H9 (cell line): ENCODE measurements around the gene SAMD8. TPM values are rescaled to one million over a fixed set of nuclear protein-coding genes. Genes with fewer than 3 reads are reported as not detected.
A peak's percentile ranks its signal among the peaks of the same experiment; 100 is the strongest.

Experiments used
- DNase-seq: peaks from one replicate; pipeline ENCODE4 v3.0.0-alpha.2; 2017
- H2AFZ ChIP-seq: one replicate; pipeline ENCODE4 v1.6.1; 2013; ENCODE audit warnings: mild to moderate bottlenecking, low read length, control low read depth, moderate library complexity
- H2AK5ac ChIP-seq: 2 replicates; pipeline ENCODE4 v1.6.1; 2013; ENCODE audit warnings: low read length, control low read depth, mixed read lengths; ENCODE audit not compliant: insufficient read length
- H2BK120ac ChIP-seq: one replicate; pipeline ENCODE4 v1.6.1; 2013; ENCODE audit warnings: low read depth, mild to moderate bottlenecking, low read length, control low read depth, inconsistent platforms; ENCODE audit not compliant: poor library complexity, severe bottlenecking
- H2BK12ac ChIP-seq: 2 replicates; pipeline ENCODE4 v1.6.1; 2013; ENCODE audit warnings: low read length, control low read depth, mixed read lengths, low read depth; ENCODE audit not compliant: insufficient read length
- H2BK15ac ChIP-seq: 2 replicates; pipeline ENCODE4 v1.6.1; 2013; ENCODE audit warnings: low read depth, low read length, control low read depth
- H2BK20ac ChIP-seq: one replicate; pipeline ENCODE4 v1.6.1; 2013; ENCODE audit warnings: low read depth, mild to moderate bottlenecking, low read length, control low read depth, inconsistent platforms; ENCODE audit not compliant: poor library complexity, severe bottlenecking
- H2BK5ac ChIP-seq: 2 replicates; pipeline ENCODE4 v1.6.1; 2013; ENCODE audit warnings: low read length, control low read depth, mixed read lengths; ENCODE audit not compliant: insufficient read length
- H3K14ac ChIP-seq: 2 replicates; pipeline ENCODE4 v1.6.1; 2013; ENCODE audit warnings: low read length, control low read depth; ENCODE audit not compliant: insufficient read depth
- H3K18ac ChIP-seq: 2 replicates; pipeline ENCODE4 v1.6.1; 2013; ENCODE audit warnings: low read depth, mild to moderate bottlenecking, mixed read lengths, low read length, control low read depth; ENCODE audit not compliant: insufficient read length
- H3K23ac ChIP-seq: 2 replicates; pipeline ENCODE4 v1.6.1; 2013; ENCODE audit warnings: low read length, control low read depth, mixed read lengths, low read depth; ENCODE audit not compliant: insufficient read length
- H3K23me2 ChIP-seq: 2 replicates; pipeline ENCODE4 v1.6.1; 2013; ENCODE audit warnings: low read depth, mild to moderate bottlenecking, mixed read lengths, low read length, control low read depth; ENCODE audit not compliant: insufficient read length, poor library complexity, severe bottlenecking
- H3K27ac ChIP-seq: 2 replicates; pipeline ENCODE4 v1.5.1; 2013; ENCODE audit warnings: low read length, control low read depth, mixed read lengths, low read depth; ENCODE audit not compliant: insufficient read length
- H3K27me3 ChIP-seq: 2 replicates; pipeline ENCODE4 v1.6.1; 2013; ENCODE audit warnings: low read length, control low read depth, inconsistent platforms; ENCODE audit not compliant: insufficient read depth
- H3K4ac ChIP-seq: 2 replicates; pipeline ENCODE4 v1.6.1; 2013; ENCODE audit warnings: low read depth, mild to moderate bottlenecking, control low read depth, inconsistent platforms, low read length, moderate library complexity
- H3K4me1 ChIP-seq: 2 replicates; pipeline ENCODE4 v1.6.1; 2013; ENCODE audit warnings: low read length, control low read depth, inconsistent platforms; ENCODE audit not compliant: insufficient read depth
- H3K4me2 ChIP-seq: 2 replicates; pipeline ENCODE4 v1.6.1; 2013; ENCODE audit warnings: low read length, control low read depth, mixed read lengths; ENCODE audit not compliant: insufficient read length, insufficient read depth
- H3K56ac ChIP-seq: 2 replicates; pipeline ENCODE4 v1.6.1; 2013; ENCODE audit warnings: low read depth, mild to moderate bottlenecking, mixed read lengths, low read length, control low read depth; ENCODE audit not compliant: insufficient read length
- H3K79me1 ChIP-seq: 2 replicates; pipeline ENCODE4 v1.6.1; 2013; ENCODE audit warnings: low read depth, mild to moderate bottlenecking, moderate library complexity, low read length, control low read depth, inconsistent platforms; ENCODE audit not compliant: insufficient read depth, poor library complexity, severe bottlenecking
- H3K79me2 ChIP-seq: 2 replicates; pipeline ENCODE4 v1.6.1; 2013; ENCODE audit warnings: low read length, control low read depth, inconsistent platforms; ENCODE audit not compliant: insufficient read depth
- H3K9ac ChIP-seq: 2 replicates; pipeline ENCODE4 v1.6.1; 2013; ENCODE audit warnings: low read length, control low read depth, mixed read lengths; ENCODE audit not compliant: insufficient read length; ENCODE audit errors: extremely low read depth
- H3K9me3 ChIP-seq: one replicate; pipeline ENCODE4 v1.6.1; 2013; ENCODE audit warnings: low read depth, low read length, inconsistent platforms; ENCODE audit not compliant: control insufficient read depth
- H3T11ph ChIP-seq: one replicate; pipeline ENCODE4 v1.6.1; 2013; ENCODE audit warnings: mild to moderate bottlenecking, low read length, control low read depth, inconsistent platforms
- H4K20me1 ChIP-seq: one replicate; pipeline ENCODE4 v1.6.1; 2013; ENCODE audit not compliant: control insufficient read depth, insufficient read length, insufficient read depth
- H4K5ac ChIP-seq: 2 replicates; pipeline ENCODE4 v1.6.1; 2013; ENCODE audit warnings: low read depth, mild to moderate bottlenecking, mixed read lengths, low read length, control low read depth; ENCODE audit not compliant: insufficient read length
- H4K8ac ChIP-seq: replicated peaks from 2 replicates; pipeline ENCODE4 v1.6.1; 2013; ENCODE audit warnings: low read length, control low read depth, mixed read lengths, low read depth; ENCODE audit not compliant: insufficient read length
- H4K91ac ChIP-seq: 2 replicates; pipeline ENCODE4 v1.6.1; 2013; ENCODE audit warnings: low read depth, mild to moderate bottlenecking, moderate library complexity, mixed read lengths, low read length, control low read depth; ENCODE audit not compliant: insufficient read length
- H3K27ac Mint-ChIP-seq, 3 experiments: 2 replicates in 2 of 3; 3 replicates in 1 of 3; pipeline ENCODE4 v1.8.0; 2020 to 2021; ENCODE audit warnings: mixed read lengths in 3 of 3, mild to moderate bottlenecking in 1 of 3, moderate library complexity in 1 of 3
- H3K27me3 Mint-ChIP-seq: 2 replicates; pipeline ENCODE4 v1.8.0; 2021; ENCODE audit warnings: low read depth, mild to moderate bottlenecking, moderate library complexity, mixed read lengths
- H3K36me3 Mint-ChIP-seq, 3 experiments: 2 replicates in 2 of 3; 3 replicates in 1 of 3; pipeline ENCODE4 v1.8.0; 2020 to 2021; ENCODE audit warnings: low read depth in 3 of 3, mixed read lengths in 3 of 3; ENCODE audit not compliant: insufficient read depth in 1 of 3
- H3K4me1 Mint-ChIP-seq, 2 experiments: 2 replicates each; pipeline ENCODE4 v1.8.0; 2020; ENCODE audit warnings: mixed read lengths in 2 of 2
- H3K4me3 Mint-ChIP-seq, 2 experiments: 2 replicates in 1 of 2; 3 replicates in 1 of 2; pipeline ENCODE4 v1.8.0; 2020 to 2021; ENCODE audit warnings: mild to moderate bottlenecking in 2 of 2, mixed read lengths in 2 of 2, moderate library complexity in 1 of 2
- H3K9me3 Mint-ChIP-seq, 2 experiments: 2 replicates in 1 of 2; 3 replicates in 1 of 2; pipeline ENCODE4 v1.8.0; 2020; ENCODE audit warnings: mild to moderate bottlenecking in 2 of 2, mixed read lengths in 2 of 2, moderate library complexity in 1 of 2
- CTCF ChIP-seq: fragments of 200-600 bp; sonication (generic); conservative IDR thresholded peaks from 3 replicates; pipeline ENCODE4 v1.8.0; 2021; ENCODE audit warnings: antibody characterized with exemption, mild to moderate bottlenecking
- WGBS: extraction: QIAGEN DNeasy Blood & Tissue Kit; methylation state at CpG from one replicate; pipeline ENCODE4 v1.1.7; 2013; ENCODE audit warnings: missing lambda C conversion rate, low lambda C conversion rate, mixed read lengths; ENCODE audit not compliant: insufficient read length; ENCODE audit errors: extremely low coverage; 5-methylcytosine and 5-hydroxymethylcytosine counted together
- total RNA-seq: library from RNA; stranded (reverse); gene quantifications from 2 replicates; pipeline ENCODE4 v1.2.1, GENCODE V29; 2021

Gene SAMD8
- total RNA-seq, 1 experiment from 2014 or later, result 18.8 TPM

- H3K4me1 ChIP-seq, result peaks cover 17% of the 10 kb centered on the region
These were observed 97.8 kb downstream of the SAMD8 start for GRCh38 chr10:75209086-75209920.

More at GRCh38 chr10:75209086-75209920, 97.8 kb downstream of the SAMD8 start:
- DNase-seq, result no peak
- Histone ChIP-seq H3K27me3 (no peaks in the 10 kb centered on the region), H3T11ph (no peak overlapping the region), H2BK120ac (no peak overlapping the region), H4K91ac (no peak overlapping the region), H3K4me2 (peak overlapping the region; percentile 73), H2BK5ac (no peak overlapping the region), H3K56ac (no peak overlapping the region), H3K14ac (no peak overlapping the region; the same call in 1 of the 2 replicates), H2AFZ (no peak overlapping the region), H3K18ac (no peak overlapping the region), H3K4ac (no peak overlapping the region), H3K79me2 (peaks cover 19% of the 10 kb centered on the region; the same call in 1 of the 2 replicates), H3K23me2 (peaks cover 5% of the 10 kb centered on the region), H2AK5ac (no peak overlapping the region), H2BK15ac (no peak overlapping the region), H3K9me3 (no peaks in the 10 kb centered on the region), H3K27ac (no peak overlapping the region), H4K8ac (no peak overlapping the region), H3K79me1 (no peaks in the 10 kb centered on the region), H2BK12ac (no peak overlapping the region), H3K23ac (no peak overlapping the region), H2BK20ac (no peak overlapping the region), H4K20me1 (no peaks in the 10 kb centered on the region), H4K5ac (no peak overlapping the region), H3K9ac (no peak overlapping the region)
- no CpG with 5 or more reads among the region's 16 CpGs for WGBS
- H3K27me3 Mint-ChIP-seq, result peaks cover 3% of the 10 kb centered on the region; the same call in 1 of the 2 replicates
- H3K4me1 Mint-ChIP-seq, result peaks cover 35 to 42% of the 10 kb centered on the region in 2 experiments
- H3K36me3 Mint-ChIP-seq, result peaks cover 25 to 31% (median 31%) of the 10 kb centered on the region in 3 experiments
- peak overlapping the region in 1 of 3 experiments; percentile 93; a peak in 4 of 7 replicates for H3K27ac Mint-ChIP-seq
- H3K9me3 Mint-ChIP-seq, result peaks cover 0 to 3% of the 10 kb centered on the region in 2 experiments; a peak in 1 of 5 replicates
- TF ChIP-seq CTCF, result no peak
- H3K4me3 Mint-ChIP-seq, result peak overlapping the region; percentile 87 to 94
